C4-2B (cell line): ENCODE measurements around the gene YIF1A.

ENCODE experiments used
- CTCF ChIP-seq: fragments of 450-650 bp; conservative IDR thresholded peaks from 2 replicates; pipeline ENCODE4 v1.5.1; 2017; ENCODE audit warnings: mild to moderate bottlenecking
- ZFX ChIP-seq: fragments of 450-650 bp; IDR thresholded peaks from 2 replicates; pipeline ENCODE4 v1.6.1; 2017

- TF ChIP-seq CTCF, result no peak
- TF ChIP-seq ZFX, result no peak
Measured at GRCh38 chr11:66327171-66328030, 38.5 kb upstream of the YIF1A start.
